Muscle layer of colon (tissue), 2 donors: ENCODE data around the gene POLR3A.

Experiments
- H3K27ac ChIP-seq: one replicate; pipeline ENCODE4 v1.7.0; 2013; ENCODE audit warnings: low read depth, mild to moderate bottlenecking, low read length, moderate library complexity
- H3K27me3 ChIP-seq, 2 donors: one replicate each; pipeline ENCODE4 v1.7.0; 2013; ENCODE audit warnings: low read length in 2 of 2, mild to moderate bottlenecking in 2 of 2; ENCODE audit not compliant: insufficient read depth in 2 of 2, control insufficient read depth in 1 of 2
- H3K36me3 ChIP-seq: one replicate; pipeline ENCODE4 v1.7.0; 2013; ENCODE audit warnings: mild to moderate bottlenecking, low read length; ENCODE audit not compliant: insufficient read depth
- H3K4me1 ChIP-seq: one replicate; pipeline ENCODE4 v1.7.0; 2013; ENCODE audit warnings: mild to moderate bottlenecking, low read length; ENCODE audit not compliant: insufficient read depth
- H3K4me3 ChIP-seq, 2 donors: one replicate each; pipeline ENCODE4 v1.7.0; 2013; ENCODE audit warnings: low read length in 2 of 2, low read depth in 1 of 2, mild to moderate bottlenecking in 1 of 2, moderate library complexity in 1 of 2
- H3K9ac ChIP-seq: one replicate; pipeline ENCODE4 v1.7.0; 2013; ENCODE audit warnings: low read length
- H3K9me3 ChIP-seq: one replicate; pipeline ENCODE4 v1.7.0; 2013; ENCODE audit warnings: mild to moderate bottlenecking, low read length
- donor health status: abdominal sarcoma.
- donor health status: Adenocarcinoma of cecum.

Gene POLR3A

GRCh38 chr10:77959887-77960455 lies 69.3 kb downstream of the POLR3A start:
- H3K4me1 ChIP-seq = no peaks in the 10 kb centered on the region
- no peak overlapping the region for H3K4me3 ChIP-seq
- H3K9ac ChIP-seq = no peak overlapping the region
- no peak overlapping the region for H3K27ac ChIP-seq
- no peaks in the 10 kb centered on the region for H3K27me3 ChIP-seq
- no peaks in the 10 kb centered on the region for H3K9me3 ChIP-seq
- H3K36me3 ChIP-seq = no peaks in the 10 kb centered on the region

GRCh38 chr10:77959384-77959783 lies 69.9 kb downstream of the POLR3A start:
- Histone ChIP-seq H3K9ac (no peak overlapping the region), H3K27ac (no peak overlapping the region), H3K36me3 (no peaks in the 10 kb centered on the region), H3K4me1 (no peaks in the 10 kb centered on the region), H3K9me3 (no peaks in the 10 kb centered on the region), H3K4me3 (no peak overlapping the region), H3K27me3 (no peaks in the 10 kb centered on the region)

- H3K36me3 ChIP-seq = no peaks in the 10 kb centered on the region
- peaks cover 15% of the 10 kb centered on the region for H3K9me3 ChIP-seq
- H3K4me3 ChIP-seq = no peak overlapping the region
- no peaks in the 10 kb centered on the region for H3K4me1 ChIP-seq
- no peak overlapping the region for H3K9ac ChIP-seq
- no peaks in the 10 kb centered on the region for H3K27me3 ChIP-seq
- H3K27ac ChIP-seq = no peak overlapping the region
These were observed 74.2 kb downstream of the POLR3A start for GRCh38 chr10:77955136-77955535.

GRCh38 chr10:77949167-77949566 lies 80.1 kb downstream of the POLR3A start:
- Histone ChIP-seq H3K9ac (no peak overlapping the region), H3K4me3 (no peak overlapping the region), H3K36me3 (no peaks in the 10 kb centered on the region), H3K9me3 (peaks cover 15% of the 10 kb centered on the region), H3K27me3 (no peaks in the 10 kb centered on the region), H3K27ac (no peak overlapping the region), H3K4me1 (peaks cover 4% of the 10 kb centered on the region)

- no peak overlapping the region for H3K4me3 ChIP-seq
- H3K36me3 ChIP-seq = no peaks in the 10 kb centered on the region
- no peaks in the 10 kb centered on the region for H3K27me3 ChIP-seq
- no peak overlapping the region for H3K27ac ChIP-seq
- H3K4me1 ChIP-seq = peaks cover 14% of the 10 kb centered on the region
- H3K9ac ChIP-seq = no peak overlapping the region
- H3K9me3 ChIP-seq = peaks cover 6% of the 10 kb centered on the region
These were observed 83.2 kb downstream of the POLR3A start for GRCh38 chr10:77946084-77946483.

- Histone ChIP-seq H3K4me1 (peaks cover 21% of the 10 kb centered on the region), H3K27me3 (no peaks in the 10 kb centered on the region), H3K36me3 (no peaks in the 10 kb centered on the region), H3K9ac (no peak overlapping the region), H3K9me3 (no peaks in the 10 kb centered on the region), H3K4me3 (no peak overlapping the region), H3K27ac (no peak overlapping the region)
These were observed 84.8 kb downstream of the POLR3A start for GRCh38 chr10:77944519-77944918.

- Histone ChIP-seq H3K4me1 (peaks cover 25% of the 10 kb centered on the region), H3K9ac (no peak overlapping the region), H3K9me3 (no peaks in the 10 kb centered on the region), H3K27me3 (no peaks in the 10 kb centered on the region), H3K27ac (no peak overlapping the region), H3K36me3 (no peaks in the 10 kb centered on the region), H3K4me3 (no peak overlapping the region)
These were observed 86.0 kb downstream of the POLR3A start for GRCh38 chr10:77943121-77943901.

GRCh38 chr10:77941790-77942189 lies 87.5 kb downstream of the POLR3A start:
- Histone ChIP-seq H3K27ac (no peak overlapping the region), H3K27me3 (no peaks in the 10 kb centered on the region), H3K4me1 (peaks cover 25% of the 10 kb centered on the region), H3K9me3 (no peaks in the 10 kb centered on the region), H3K4me3 (no peak overlapping the region), H3K36me3 (no peaks in the 10 kb centered on the region), H3K9ac (no peak overlapping the region)

- H3K27ac ChIP-seq = no peak overlapping the region
These were observed 88.7 kb downstream of the POLR3A start for GRCh38 chr10:77940627-77941026.

GRCh38 chr10:77940225-77940624 lies 89.1 kb downstream of the POLR3A start:
- Histone ChIP-seq H3K36me3 (no peaks in the 10 kb centered on the region), H3K27me3 (no peaks in the 10 kb centered on the region), H3K9ac (no peak overlapping the region), H3K9me3 (no peaks in the 10 kb centered on the region), H3K27ac (no peak overlapping the region), H3K4me1 (peaks cover 25% of the 10 kb centered on the region), H3K4me3 (no peak overlapping the region)

More at GRCh38 chr10:77940627-77941026, 88.7 kb downstream of the POLR3A start:
- Histone ChIP-seq H3K4me1 (peaks cover 25% of the 10 kb centered on the region), H3K27me3 (no peaks in the 10 kb centered on the region), H3K9ac (no peak overlapping the region), H3K36me3 (no peaks in the 10 kb centered on the region), H3K4me3 (no peak overlapping the region), H3K9me3 (no peaks in the 10 kb centered on the region)

GRCh38 chr10:77939561-77940001 lies 89.7 kb downstream of the POLR3A start:
- no peak overlapping the region for H3K9ac ChIP-seq
- peak overlapping the region; percentile 13 for H3K27ac ChIP-seq
- no peaks in the 10 kb centered on the region for H3K36me3 ChIP-seq
- H3K27me3 ChIP-seq = no peaks in the 10 kb centered on the region
- H3K4me1 ChIP-seq = peaks cover 24% of the 10 kb centered on the region
- H3K4me3 ChIP-seq = no peak overlapping the region
- no peaks in the 10 kb centered on the region for H3K9me3 ChIP-seq
